IMR-90 (cell line): ENCODE results near the gene MLIP. TPM values are rescaled to one million over a fixed set of nuclear protein-coding genes. Genes with fewer than 3 reads are reported as not detected.

Source experiments
- ATAC-seq: fragments of 200-7000 bp; cut with Tn5 transposase; 2 replicates; pipeline ENCODE4 v1.9.1; 2020; ENCODE audit warnings: low read depth, mild to moderate bottlenecking, moderate library complexity
- BruUV-seq: library from RNA; stranded (reverse); fragments of 400-500 nt; replicated peaks from 2 replicates; lab custom pipeline; 2021; lab: Mats Ljungman, UMichigan
- CTCF ChIA-PET: fragments of 300-600 bp; formaldehyde crosslinking; extraction: SDS; loops from one replicate; lab custom pipeline; 2021; ENCODE audit warnings: antibody characterized with exemption; lab: Yijun Ruan, JAX
- POLR2A ChIA-PET: fragments of 300-600 bp; sonication (Branson Sonifier 250); formaldehyde crosslinking; loops from one replicate; lab custom pipeline; 2022; ENCODE audit warnings: antibody characterized with exemption; ENCODE audit not compliant: unreplicated experiment; lab: Charles Lee
- DNase-seq: peaks from one replicate; pipeline ENCODE4 v3.0.0; 2013
- H2AFZ ChIP-seq: replicated peaks from 2 replicates; pipeline ENCODE3; 2013; ENCODE audit warnings: low read length, mild to moderate bottlenecking; ENCODE audit not compliant: poor library complexity
- H2AK5ac ChIP-seq: 2 replicates; pipeline ENCODE4 v1.6.1; 2013; ENCODE audit warnings: low read depth, low read length, inconsistent platforms
- H2AK9ac ChIP-seq: replicated peaks from 2 replicates; pipeline ENCODE3; 2013; ENCODE audit warnings: mild to moderate bottlenecking, low read depth, low read length, moderate library complexity; ENCODE audit not compliant: poor library complexity
- H2BK120ac ChIP-seq: 2 replicates; pipeline ENCODE4 v1.6.1; 2013; ENCODE audit warnings: low read depth, low read length, inconsistent platforms
- H2BK15ac ChIP-seq: 3 replicates; pipeline ENCODE4 v1.6.1; 2013; ENCODE audit warnings: low read depth, low read length, inconsistent platforms
- H2BK20ac ChIP-seq: 2 replicates; pipeline ENCODE4 v1.6.1; 2013; ENCODE audit warnings: low read depth, mild to moderate bottlenecking, inconsistent platforms, low read length, moderate library complexity
- H2BK5ac ChIP-seq: 2 replicates; pipeline ENCODE4 v1.6.1; 2013; ENCODE audit warnings: mild to moderate bottlenecking, low read depth, low read length, inconsistent platforms; ENCODE audit not compliant: poor library complexity, severe bottlenecking
- H3K14ac ChIP-seq: replicated peaks from 2 replicates; pipeline ENCODE4 v1.6.1; 2013; ENCODE audit warnings: low read depth, low read length, inconsistent platforms
- H3K18ac ChIP-seq: 2 replicates; pipeline ENCODE4 v1.6.1; 2013; ENCODE audit warnings: low read depth, low read length, control low read depth
- H3K23ac ChIP-seq: 2 replicates; pipeline ENCODE4 v1.6.1; 2013; ENCODE audit warnings: low read depth, low read length, inconsistent platforms
- H3K27ac ChIP-seq: 2 replicates; pipeline ENCODE4 v1.5.1; 2013; ENCODE audit warnings: mild to moderate bottlenecking, control low read depth, low read length; ENCODE audit not compliant: insufficient read depth
- H3K27me3 ChIP-seq: 2 replicates; pipeline ENCODE4 v1.6.1; 2013; ENCODE audit warnings: low read length; ENCODE audit not compliant: control insufficient read depth, insufficient read depth
- H3K36me3 ChIP-seq: 2 replicates; pipeline ENCODE4 v1.6.1; 2013; ENCODE audit warnings: low read length, mixed read lengths; ENCODE audit not compliant: control insufficient read depth, insufficient read depth
- H3K4ac ChIP-seq: 2 replicates; pipeline ENCODE4 v1.6.1; 2013; ENCODE audit warnings: low read depth, low read length, inconsistent platforms
- H3K4me1 ChIP-seq: 2 replicates; pipeline ENCODE4 v1.6.1; 2013; ENCODE audit warnings: low read length, mixed read lengths; ENCODE audit not compliant: control insufficient read depth, insufficient read depth
- H3K4me2 ChIP-seq: 2 replicates; pipeline ENCODE4 v1.6.1; 2013; ENCODE audit warnings: low read depth, mild to moderate bottlenecking, control low read depth, low read length, moderate library complexity
- H3K4me3 ChIP-seq: 2 replicates; pipeline ENCODE4 v1.5.1; 2013; ENCODE audit warnings: low read depth, mild to moderate bottlenecking, control low read depth, low read length, moderate library complexity; ENCODE audit not compliant: insufficient read depth
- H3K56ac ChIP-seq: 2 replicates; pipeline ENCODE4 v1.6.1; 2013; ENCODE audit warnings: low read length, inconsistent platforms; ENCODE audit not compliant: insufficient read depth; ENCODE audit errors: extremely low read depth
- H3K79me1 ChIP-seq, 2 experiments: 2 replicates each; pipeline ENCODE4 v1.6.1; 2013; ENCODE audit warnings: low read length in 2 of 2, inconsistent platforms in 1 of 2, low read depth in 1 of 2
- H3K9ac ChIP-seq: 2 replicates; pipeline ENCODE4 v1.6.1; 2013; ENCODE audit warnings: low read depth, low read length, control low read depth
- H3K9me1 ChIP-seq: 2 replicates; pipeline ENCODE4 v1.6.1; 2013; ENCODE audit warnings: low read length, inconsistent platforms; ENCODE audit not compliant: insufficient read depth
- H3K9me3 ChIP-seq: 2 replicates; pipeline ENCODE4 v1.6.1; 2013; ENCODE audit warnings: low read length; ENCODE audit not compliant: control insufficient read depth, insufficient read depth
- H4K20me1 ChIP-seq: 2 replicates; pipeline ENCODE4 v1.6.1; 2013; ENCODE audit warnings: low read length, inconsistent platforms; ENCODE audit not compliant: insufficient read depth
- H4K5ac ChIP-seq: 2 replicates; pipeline ENCODE4 v1.6.1; 2013; ENCODE audit warnings: mild to moderate bottlenecking, low read depth, low read length, control low read depth
- H4K8ac ChIP-seq, 2 experiments: 2 replicates each; pipeline ENCODE4 v1.6.1; 2013; ENCODE audit warnings: low read depth in 2 of 2, low read length in 2 of 2, control low read depth in 1 of 2, inconsistent platforms in 1 of 2
- H4K91ac ChIP-seq: 2 replicates; pipeline ENCODE4 v1.6.1; 2013; ENCODE audit warnings: low read depth, low read length, inconsistent platforms; ENCODE audit not compliant: insufficient read depth
- FOS ChIP-seq: fragments of 150-350 bp; IDR thresholded peaks from 2 replicates; pipeline ENCODE4 v1.6.1; 2016; ENCODE audit warnings: low read depth, low read length
- MAZ ChIP-seq: IDR thresholded peaks from 2 replicates; pipeline ENCODE4 v1.6.1; 2012; ENCODE audit warnings: low read depth, mild to moderate bottlenecking, low read length, improper control_type of control experiment, moderate library complexity, borderline replicate concordance
- MXI1 ChIP-seq: IDR thresholded peaks from 2 replicates; pipeline ENCODE4 v1.6.1; 2012; ENCODE audit warnings: low read depth, mild to moderate bottlenecking, low read length, moderate library complexity, borderline replicate concordance
- RFX5 ChIP-seq: IDR thresholded peaks from 2 replicates; pipeline ENCODE4 v1.8.0; 2012; ENCODE audit warnings: low read depth, mild to moderate bottlenecking, low read length, moderate library complexity
- WGBS, 2 experiments: methylation state at CpG; one replicate each; pipeline versions ENCODE4 v1.1.5 to v1.1.7; 2013; ENCODE audit warnings: missing lambda C conversion rate in 2 of 2; ENCODE audit not compliant: insufficient read length in 1 of 2; ENCODE audit errors: extremely low coverage in 2 of 2; 5-methylcytosine and 5-hydroxymethylcytosine counted together
- dilution Hi-C: fragments of 300-500 bp; cut with HindIII; formaldehyde crosslinking; loops from one replicate; pipeline ENCODE4 v1.14.3; 2018; ENCODE audit warnings: low sequenced_read_pairs; ENCODE audit not compliant: unreplicated experiment
- in situ Hi-C: fragments of 300-500 bp; cut with MboI; formaldehyde crosslinking; loops from 3 replicates; pipeline ENCODE4 v1.14.3; 2019; ENCODE audit warnings: low sequenced_read_pairs, inconsistent platforms, mixed read lengths
- intact Hi-C: fragments of 100-400 bp; cut with micrococcal nuclease; formaldehyde crosslinking; loops from 2 replicates; pipeline ENCODE4 v1.10.0; 2022
- polyA plus RNA-seq, 3 experiments: library from polyadenylated mRNA; depleted of rRNA; stranded (reverse); fragments of >200 nt; gene quantifications; 2 replicates each; pipeline ENCODE4 v1.2.3, GENCODE V29; 2012; ENCODE audit warnings: low replicate concordance in 1 of 3
- total RNA-seq: library from RNA; depleted of rRNA; stranded (reverse); fragments of >200 nt; gene quantifications from 2 replicates; pipeline ENCODE4 v1.2.3, GENCODE V29; 2012

The MLIP gene
- total and polyA plus RNA-seq, 2 of the 4 experiments (the other 2 are of a cell fraction), result not detected

DNA sequence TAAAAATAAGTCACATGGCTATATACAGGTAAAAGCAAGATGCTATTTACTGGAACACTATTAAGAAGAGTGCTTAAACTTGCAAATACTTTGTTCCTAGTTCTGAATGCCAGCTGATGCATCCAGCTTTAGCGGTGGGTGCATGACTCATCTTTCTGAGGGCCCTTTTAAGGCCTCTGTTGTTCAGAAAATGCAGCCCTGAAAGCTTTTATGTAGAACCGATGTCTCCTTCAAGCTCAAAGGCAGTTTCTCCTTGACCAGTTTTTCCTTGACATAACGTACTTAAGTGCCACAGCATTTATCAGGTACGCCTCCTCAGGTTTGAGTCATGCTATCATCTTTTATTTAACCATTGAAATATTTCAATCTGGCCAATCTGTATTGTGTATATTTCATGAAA lies 82.8 kb downstream of the MLIP start:
- no peak overlapping the region for H2BK120ac ChIP-seq
- H3K56ac ChIP-seq, result no peak overlapping the region
- H3K14ac ChIP-seq, result 0 out of 2 replicates have a peak overlapping the region, but pooled peaks have one; percentile 78
- H2BK15ac ChIP-seq, result no peak overlapping the region; the same call in 2 of the 3 replicates
- H2AK9ac ChIP-seq, result no peak overlapping the region
- ATAC-seq (peak; percentile 75), DNase-seq (peak; percentile 58)
- no peak overlapping the region for H3K23ac ChIP-seq
- no peaks in the 10 kb centered on the region for H3K79me1 ChIP-seq
- in situ Hi-C loops, result no loop called here
- H3K4ac ChIP-seq, result no peak overlapping the region
- intact Hi-C loops, result no loop called here
- no peak overlapping the region for H2AK5ac ChIP-seq
- no peaks in the 10 kb centered on the region for H3K9me3 ChIP-seq
- no peaks in the 10 kb centered on the region for H3K36me3 ChIP-seq
- ChIA-PET POLR2A (no interaction called here), CTCF (no interaction called here)
- no peak overlapping the region for H3K9ac ChIP-seq
- dilution Hi-C loops, result no loop called here
- no peak for TF ChIP-seq MXI1
- peak; percentile 68; the same call in 1 of the 2 replicates for TF ChIP-seq FOS
- no peak for TF ChIP-seq MAZ
- TF ChIP-seq RFX5, result no peak
- no peaks in the 10 kb centered on the region for H3K9me1 ChIP-seq
- no peak overlapping the region for H2AFZ ChIP-seq
- H3K27me3 ChIP-seq, result no peaks in the 10 kb centered on the region
- BruUV-seq, result no TSS peak
- WGBS, 2 experiments, result no CpG with 5 or more reads among the region's 4 CpGs
- no peak overlapping the region for H4K5ac ChIP-seq
- H3K18ac ChIP-seq, result peak overlapping the region; percentile 20; the same call in 1 of the 2 replicates
- H4K91ac ChIP-seq, result no peak overlapping the region
- no peaks in the 10 kb centered on the region for H4K20me1 ChIP-seq
- H3K4me3 ChIP-seq, result no peak overlapping the region
- H3K4me1 ChIP-seq, result peaks cover 4% of the 10 kb centered on the region; the same call in 1 of the 2 replicates
- H3K27ac ChIP-seq, result no peak overlapping the region
- H4K8ac ChIP-seq, result peak overlapping the region in 1 of 2 experiments; percentile 75; a peak in 1 of 4 replicates
- H3K4me2 ChIP-seq, result no peak overlapping the region
- H2BK5ac ChIP-seq, result peak overlapping the region; percentile 65
- no peak overlapping the region for H2BK20ac ChIP-seq
